Astrocyte of the cerebellum (primary cell): ENCODE results near the gene PLPPR4.

ENCODE experiments used
- DNase-seq: peaks from one replicate; pipeline ENCODE4 v3.0.0-alpha.2; 2011; ENCODE audit warnings: low read depth
- H3K4me3 ChIP-seq: 2 replicates; pipeline ENCODE4 v1.5.1; 2011; ENCODE audit warnings: mild to moderate bottlenecking, low read depth, low read length, moderate library complexity
- CTCF ChIP-seq: IDR thresholded peaks from 2 replicates; pipeline ENCODE4 v1.5.1; 2012; ENCODE audit warnings: low read length, low read depth, moderate library complexity, mild to moderate bottlenecking; ENCODE audit errors: missing control alignments
- in situ Hi-C: cut with HindIII; loops from 2 replicates; pipeline ENCODE4 v1.10.0; 2017; ENCODE audit warnings: low sequenced_read_pairs

Gene PLPPR4

DNA sequence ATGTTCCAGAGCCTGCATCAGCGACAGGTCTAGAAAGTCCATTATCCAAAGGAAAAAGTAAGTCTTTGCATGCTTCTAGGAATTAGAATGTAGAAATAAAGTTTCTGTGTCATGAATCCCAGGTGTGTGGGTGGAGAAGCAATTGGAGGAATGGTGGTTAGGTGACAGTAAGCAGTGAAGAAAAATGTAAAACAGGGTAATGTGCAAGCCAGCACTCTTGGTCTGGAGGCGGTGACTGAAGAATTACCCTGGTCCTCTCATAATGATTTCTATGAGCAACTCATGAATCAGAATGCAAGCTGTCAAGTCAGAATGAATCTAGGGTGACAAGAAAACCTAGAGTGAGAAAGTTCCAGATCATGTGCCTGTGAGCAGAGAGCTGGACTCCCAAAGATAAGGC lies 33.6 kb downstream of the PLPPR4 start:
- no peak overlapping the region for H3K4me3 ChIP-seq
- DNase-seq = no peak
- TF ChIP-seq CTCF = no peak
- in situ Hi-C loops = no loop called here

DNA sequence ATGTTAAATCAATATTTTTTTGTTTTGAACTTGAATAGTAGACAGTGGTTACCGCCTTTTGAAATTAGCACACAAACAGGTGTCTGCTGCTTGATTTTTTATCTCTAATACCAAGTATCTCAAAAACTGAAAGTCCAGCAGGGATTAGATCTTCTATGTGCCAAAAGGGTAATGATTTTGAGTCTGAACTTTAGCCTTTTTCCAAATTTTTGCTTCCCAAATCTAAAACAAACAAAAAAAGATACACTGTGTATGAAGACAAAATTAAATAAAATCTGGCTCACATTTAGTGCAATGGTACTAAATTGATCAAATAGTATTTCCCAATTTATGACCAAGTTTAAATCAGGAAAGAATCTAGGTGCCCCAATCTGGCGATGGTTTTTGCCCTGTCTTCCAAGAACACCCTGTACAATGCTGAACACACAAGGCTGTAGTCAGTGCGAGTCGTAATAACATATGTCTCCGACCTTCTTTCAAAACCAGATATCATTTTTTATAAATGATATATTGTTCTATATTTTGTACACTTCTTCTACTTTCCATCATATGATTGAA lies 40.5 kb downstream of the PLPPR4 start:
- in situ Hi-C loops = no loop called here
- DNase-seq = no peak
- H3K4me3 ChIP-seq = no peak overlapping the region
- TF ChIP-seq CTCF = no peak

DNA sequence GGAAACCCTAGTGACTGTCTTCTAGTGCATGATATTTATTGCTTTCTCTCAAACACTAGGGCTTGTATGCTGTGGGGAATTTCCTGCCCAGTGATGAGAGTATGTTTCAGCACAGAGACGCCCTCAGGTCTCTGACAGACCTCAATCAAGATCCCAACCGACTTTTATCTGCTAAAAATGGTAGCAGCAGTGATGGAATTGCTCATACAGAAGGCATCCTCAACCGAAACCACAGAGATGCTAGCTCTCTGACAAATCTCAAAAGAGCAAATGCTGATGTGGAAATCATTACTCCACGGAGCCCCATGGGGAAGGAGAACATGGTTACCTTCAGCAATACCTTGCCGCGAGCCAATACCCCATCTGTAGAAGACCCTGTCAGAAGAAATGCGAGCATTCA lies 41.3 kb downstream of the PLPPR4 start:
- in situ Hi-C loops = no loop called here
- DNase-seq = no peak
- H3K4me3 ChIP-seq = no peak overlapping the region
- TF ChIP-seq CTCF = no peak

DNA sequence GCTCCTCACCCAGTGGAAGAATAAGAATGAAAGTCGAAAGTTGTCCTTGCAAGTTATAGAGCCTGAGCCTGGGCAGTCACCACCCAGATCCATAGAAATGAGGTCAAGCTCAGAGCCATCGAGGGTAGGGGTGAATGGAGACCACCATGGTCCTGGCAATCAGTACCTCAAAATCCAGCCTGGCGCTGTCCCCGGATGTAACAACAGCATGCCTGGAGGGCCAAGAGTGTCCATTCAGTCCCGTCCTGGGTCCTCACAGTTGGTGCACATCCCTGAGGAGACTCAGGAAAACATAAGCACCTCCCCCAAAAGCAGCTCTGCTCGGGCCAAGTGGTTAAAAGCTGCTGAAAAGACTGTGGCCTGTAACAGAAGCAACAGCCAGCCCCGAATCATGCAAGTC lies 41.8 kb downstream of the PLPPR4 start:
- TF ChIP-seq CTCF = no peak
- no peak for DNase-seq
- in situ Hi-C loops = no loop called here
- H3K4me3 ChIP-seq = no peak overlapping the region

- in situ Hi-C loops = no loop called here
- no peak overlapping the region for H3K4me3 ChIP-seq
- no peak for TF ChIP-seq CTCF
- no peak for DNase-seq
Measured at GRCh38 chr1:99306644-99307043, 42.4 kb downstream of the PLPPR4 start.

- in situ Hi-C loops = no loop called here
Measured at GRCh38 chr1:99315305-99315704, 51.0 kb downstream of the PLPPR4 start.

More at GRCh38 chr1:99315305-99315704, 51.0 kb downstream of the PLPPR4 start:
- no peak for DNase-seq
- no peak for TF ChIP-seq CTCF
- no peak overlapping the region for H3K4me3 ChIP-seq
